Activated CD4-positive, CD25-positive, alpha-beta regulatory T cell treated with anti-CD3 and anti-CD28 coated beads, Interleukin-2, amount 50 U/mL, for 72 hours (primary cell): Measurements from ENCODE around the gene TRIP10.

Experiments
- DNase-seq: peaks from one replicate; pipeline ENCODE4 v3.0.0; 2021

Gene TRIP10

DNA sequence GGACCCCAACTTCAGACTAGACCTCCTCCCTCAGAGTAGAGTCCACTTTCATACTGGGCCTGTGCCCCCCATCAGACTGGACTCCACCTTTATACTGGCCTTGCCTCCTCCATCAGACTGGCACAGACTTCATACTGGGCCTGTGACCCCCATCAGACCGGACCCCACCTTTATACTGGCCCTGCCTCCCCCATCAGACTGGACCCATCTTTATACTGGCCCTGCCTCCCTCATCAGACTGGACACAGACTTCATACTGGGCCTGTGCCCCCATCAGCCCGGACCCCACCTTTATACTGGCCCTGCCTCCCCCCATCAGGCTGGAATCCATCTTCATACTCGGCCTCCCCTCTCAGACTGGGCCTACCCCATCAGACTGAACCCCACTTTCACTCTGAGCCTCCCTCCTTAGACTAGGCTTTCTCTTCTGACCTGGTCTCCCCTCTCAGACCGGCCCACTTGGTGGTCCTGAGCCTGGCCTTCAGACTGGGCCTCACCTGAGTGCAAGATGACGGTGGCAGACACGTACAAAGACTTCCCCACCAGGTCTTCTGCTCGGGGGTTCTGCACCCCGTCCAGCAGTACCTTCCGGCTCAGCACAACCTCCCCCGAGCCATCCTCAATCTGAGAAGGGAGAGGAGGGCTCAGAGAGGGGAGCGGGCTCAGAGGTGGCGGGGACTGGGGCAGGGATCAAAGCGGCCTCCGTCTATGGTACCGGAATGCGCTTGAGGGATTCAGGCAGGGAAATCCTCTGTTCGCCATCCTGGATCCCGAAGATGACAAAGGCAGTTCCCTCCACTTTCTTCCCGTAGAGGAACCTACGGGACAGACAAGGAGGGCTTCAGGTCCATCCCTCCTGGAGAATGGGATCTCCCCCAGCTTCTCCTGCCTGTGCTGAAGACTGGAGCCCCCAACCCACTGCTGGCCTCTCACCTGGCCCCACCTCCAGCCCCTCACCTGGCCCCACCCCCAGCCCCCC, 26.5 kb upstream of the TRIP10 start:
- no peak for DNase-seq

DNA sequence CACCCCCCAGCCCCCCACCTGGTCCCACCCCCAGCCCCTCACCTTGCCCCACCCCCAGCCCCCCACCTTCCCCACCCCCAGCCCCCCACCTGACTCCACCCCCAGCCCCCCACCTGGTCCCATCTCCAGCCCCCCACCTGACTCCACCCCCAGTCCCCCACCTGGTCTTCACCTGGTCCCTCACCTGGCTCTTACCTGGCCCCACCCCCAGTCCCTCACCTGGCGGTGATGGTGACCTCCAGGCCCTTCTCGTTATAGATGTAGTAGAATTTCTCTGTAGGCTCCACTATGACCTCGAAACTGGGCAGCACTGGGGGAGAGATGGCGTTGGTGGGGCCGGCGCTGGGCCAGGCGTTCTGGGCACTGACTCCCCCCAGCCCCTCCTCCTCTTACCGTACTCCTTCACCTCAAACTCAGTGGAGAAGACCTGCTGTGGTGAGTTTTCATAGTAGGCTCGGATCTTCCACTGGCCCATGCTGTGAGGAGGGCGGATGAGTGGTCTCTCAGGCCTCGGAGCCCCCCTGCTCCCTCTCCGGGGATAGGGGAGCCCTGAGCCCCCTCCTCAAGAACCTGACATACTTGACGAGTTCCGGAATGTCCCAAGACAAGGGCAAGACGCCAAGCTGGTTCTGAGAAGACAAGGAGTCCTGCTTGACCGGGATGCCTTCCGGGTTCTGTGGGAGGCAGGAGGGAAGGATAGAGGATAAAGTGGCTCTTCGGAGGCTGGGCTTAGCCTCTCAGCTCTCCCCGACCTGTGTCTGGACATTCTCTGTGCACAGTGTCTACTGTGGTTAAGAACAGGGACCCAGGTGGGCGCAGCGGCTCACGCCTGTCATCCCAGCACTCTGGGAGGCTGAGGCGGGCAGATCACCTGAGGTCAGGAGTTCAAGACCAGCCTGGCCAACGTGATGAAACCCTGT, 25.4 kb upstream of the TRIP10 start:
- no peak for DNase-seq

DNA sequence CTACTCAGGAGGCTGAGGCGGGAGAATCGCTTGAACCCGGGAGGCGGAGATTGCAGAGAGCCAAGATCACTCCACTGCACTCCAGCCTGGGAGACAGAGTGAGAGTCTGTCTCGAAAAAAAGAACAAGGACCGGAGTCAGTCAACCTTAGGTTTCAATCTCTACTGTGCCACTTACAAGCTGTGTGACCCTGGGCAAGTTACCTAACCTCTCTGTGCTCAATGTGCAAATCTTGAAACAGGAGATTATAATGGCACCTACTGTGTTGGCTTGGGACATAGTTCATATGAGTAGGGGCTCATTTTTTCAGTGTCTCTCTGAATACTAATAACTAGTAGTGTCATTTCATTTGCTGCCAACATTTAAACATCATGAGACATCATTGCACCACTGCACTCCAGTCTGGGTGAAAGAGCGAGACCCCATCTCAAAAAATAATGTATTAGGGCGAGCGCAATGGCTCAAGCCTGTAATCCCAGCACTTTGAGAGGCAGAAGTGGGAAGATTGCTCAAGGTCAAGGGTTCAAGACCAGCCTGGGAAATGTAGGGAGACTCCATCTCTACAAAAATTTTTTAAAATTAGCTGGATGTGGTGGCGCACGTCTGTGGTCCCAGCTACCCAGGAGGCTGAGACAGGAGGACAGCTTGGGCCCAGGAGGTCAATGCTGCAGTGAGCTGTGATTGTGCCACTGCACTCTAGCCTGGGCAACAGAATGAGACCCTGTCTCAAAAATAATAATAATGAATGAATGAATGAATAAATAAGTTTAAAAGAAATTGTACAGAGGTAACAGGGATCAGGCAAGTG, 24.5 kb upstream of the TRIP10 start:
- DNase-seq: no peak

DNA sequence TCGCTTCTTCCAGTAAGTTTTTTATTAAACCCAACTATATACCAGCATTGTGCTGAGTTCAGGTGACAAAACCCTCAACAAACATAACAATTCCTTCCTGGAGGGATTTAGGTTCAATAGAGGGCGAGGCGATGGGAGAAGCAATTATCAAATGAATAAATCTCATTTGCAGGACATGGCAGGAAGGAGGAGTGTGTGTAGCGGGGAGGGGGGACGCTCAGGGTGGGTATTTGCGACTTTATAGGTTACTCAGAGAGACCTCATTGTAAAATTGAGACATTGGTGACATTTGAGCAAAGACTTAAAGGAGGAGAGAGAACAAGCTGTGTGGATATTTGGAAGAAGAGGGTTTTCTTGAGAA, 22.9 kb upstream of the TRIP10 start:
- no peak for DNase-seq

DNA sequence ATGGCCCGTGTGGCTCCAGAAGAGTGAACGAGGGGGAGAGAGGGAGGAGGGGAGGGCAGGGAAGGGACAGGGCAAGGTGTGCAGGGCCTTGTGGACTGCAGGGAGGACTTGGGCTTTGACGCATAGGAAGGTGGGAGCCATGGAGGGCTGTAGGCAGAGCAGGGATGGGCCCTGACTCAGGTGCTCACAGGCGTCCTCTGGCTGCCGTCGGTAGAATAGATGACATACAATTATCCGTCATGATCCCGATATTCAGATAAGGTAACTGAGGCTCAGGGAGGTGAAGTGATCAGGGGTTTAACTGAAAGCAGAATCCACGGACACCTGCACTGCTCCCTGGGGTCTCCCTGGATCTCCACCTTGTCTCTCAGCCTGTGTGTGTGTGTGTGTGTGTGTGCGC, 22.4 kb upstream of the TRIP10 start:
- no peak for DNase-seq

DNA sequence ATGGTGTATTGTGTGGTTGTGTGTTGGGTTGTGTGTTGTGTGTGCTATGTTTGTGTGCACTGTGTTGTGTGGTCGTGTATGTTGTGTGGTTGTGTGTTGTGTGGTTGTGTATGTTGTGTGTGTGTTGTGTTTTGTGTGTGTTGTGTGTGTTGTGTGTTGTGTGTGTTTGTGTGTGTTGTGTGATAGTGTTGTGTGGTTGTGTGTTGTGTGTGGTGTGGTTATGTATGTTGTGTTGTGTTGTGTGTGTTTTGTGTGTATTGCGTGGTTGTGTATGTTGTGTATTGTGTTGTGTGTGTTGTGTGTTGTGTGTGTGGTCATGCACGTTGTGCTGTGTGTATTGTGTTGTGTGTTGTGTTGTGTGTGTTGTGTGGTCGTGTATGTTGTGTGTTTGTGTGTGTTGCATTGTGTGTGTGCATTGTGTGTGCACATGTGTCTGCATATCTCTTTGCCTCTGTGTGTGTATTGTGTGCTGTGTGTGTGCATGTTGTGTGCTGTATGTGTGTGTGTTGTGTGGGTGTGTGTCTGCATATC, 22.0 kb upstream of the TRIP10 start:
- no peak for DNase-seq

DNA sequence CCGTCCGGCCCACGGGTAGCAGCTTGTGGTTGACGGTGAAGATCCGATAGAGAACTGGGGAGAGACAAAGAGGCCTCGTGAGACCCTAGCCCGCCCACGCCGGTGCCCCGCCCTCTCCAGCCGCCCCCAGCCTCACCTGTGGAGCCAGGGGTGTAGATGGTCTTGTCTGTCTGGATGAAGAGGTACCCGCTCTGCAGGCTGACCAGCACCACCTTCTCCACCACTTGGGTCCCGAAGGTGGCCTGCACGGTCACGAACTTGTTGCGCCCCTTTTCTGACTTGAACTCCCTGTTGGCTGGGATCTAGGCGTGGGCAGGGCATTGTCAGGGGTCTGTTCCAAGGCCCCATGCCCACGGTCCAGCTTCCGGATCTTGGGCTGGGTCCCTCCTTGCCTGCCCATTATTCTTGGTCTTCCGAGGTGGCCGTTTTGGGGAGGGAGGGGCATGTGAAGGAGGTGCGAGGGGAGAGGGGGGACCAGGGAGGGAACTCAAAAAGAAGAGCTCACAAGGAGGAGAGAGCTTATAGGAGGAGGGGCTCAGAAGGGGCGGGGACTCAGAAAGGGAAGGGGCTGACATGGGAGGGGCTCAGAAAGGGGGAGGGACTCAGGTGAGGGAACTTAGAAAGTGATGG, 21.3 kb upstream of the TRIP10 start:
- no peak for DNase-seq

DNA sequence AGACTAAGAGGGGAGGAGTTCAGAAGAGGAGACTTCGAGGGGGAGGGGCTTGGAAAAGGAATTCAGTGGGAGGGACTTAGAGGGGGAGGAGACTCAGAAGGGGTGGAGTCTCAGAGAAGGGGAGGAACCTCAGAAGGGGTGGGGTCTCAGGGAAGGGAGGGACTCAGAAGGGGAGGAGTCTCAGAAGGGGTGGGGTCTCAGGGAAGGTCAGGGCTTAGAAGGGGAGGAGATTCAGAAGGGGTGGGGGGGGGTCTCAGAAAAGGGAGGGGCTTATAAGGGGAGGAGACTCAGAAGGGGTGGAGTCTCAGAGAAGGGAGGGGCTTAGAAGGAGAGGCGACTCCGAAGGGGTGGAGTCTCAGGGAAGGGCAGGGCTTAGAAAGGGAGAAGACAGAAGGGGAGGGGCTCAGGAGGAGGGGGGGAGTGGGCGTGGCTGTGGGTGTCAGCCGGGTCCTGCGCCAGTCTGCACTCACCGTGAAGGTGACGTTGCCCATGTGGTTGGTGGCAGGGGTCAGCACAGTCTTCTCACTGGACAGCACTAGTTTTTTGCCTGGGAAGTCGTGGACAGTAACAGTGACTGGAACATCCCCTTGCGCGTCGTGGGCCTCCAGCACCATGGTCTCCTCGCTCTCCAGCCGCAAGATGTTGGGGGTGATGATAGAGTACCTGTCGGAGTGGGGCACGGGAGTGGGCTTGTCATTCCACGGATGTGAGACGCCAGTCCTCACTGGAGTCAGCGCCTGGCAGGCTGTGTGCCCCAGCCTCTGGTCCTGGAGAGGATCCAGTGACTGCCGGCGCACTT, 20.5 kb upstream of the TRIP10 start:
- no peak for DNase-seq

DNA sequence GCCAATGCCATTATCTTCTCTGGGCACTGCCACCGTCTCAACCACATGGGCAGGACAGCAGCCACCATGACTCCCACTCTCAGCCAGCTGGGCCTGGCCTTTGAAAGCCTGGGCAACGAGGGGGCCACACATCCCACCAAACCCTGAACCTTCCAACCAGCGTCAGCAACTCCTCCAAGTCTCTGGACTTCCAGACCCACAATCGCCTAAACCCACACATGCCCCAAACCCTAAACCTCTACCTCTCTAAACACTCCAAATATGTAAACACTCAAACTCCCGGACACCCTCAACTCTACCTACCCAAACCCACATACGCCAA, 20.0 kb upstream of the TRIP10 start:
- no peak for DNase-seq

DNA sequence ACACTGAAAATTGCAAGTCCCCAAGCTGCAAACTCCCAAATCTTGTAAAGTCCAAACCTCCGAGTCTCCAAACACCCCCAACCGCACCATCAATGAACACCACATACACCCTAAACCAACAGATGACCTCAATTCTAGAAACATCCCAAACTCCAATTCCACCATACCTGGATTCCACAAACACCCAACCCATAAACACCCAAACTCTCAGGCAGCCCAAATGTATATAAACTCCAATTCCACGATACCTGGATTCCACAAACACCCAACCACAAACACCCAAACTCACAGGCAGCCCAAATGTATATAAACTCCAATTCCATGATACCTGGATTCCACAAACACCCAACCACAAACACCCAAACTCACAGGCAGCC, 19.5 kb upstream of the TRIP10 start:
- no peak for DNase-seq

DNA sequence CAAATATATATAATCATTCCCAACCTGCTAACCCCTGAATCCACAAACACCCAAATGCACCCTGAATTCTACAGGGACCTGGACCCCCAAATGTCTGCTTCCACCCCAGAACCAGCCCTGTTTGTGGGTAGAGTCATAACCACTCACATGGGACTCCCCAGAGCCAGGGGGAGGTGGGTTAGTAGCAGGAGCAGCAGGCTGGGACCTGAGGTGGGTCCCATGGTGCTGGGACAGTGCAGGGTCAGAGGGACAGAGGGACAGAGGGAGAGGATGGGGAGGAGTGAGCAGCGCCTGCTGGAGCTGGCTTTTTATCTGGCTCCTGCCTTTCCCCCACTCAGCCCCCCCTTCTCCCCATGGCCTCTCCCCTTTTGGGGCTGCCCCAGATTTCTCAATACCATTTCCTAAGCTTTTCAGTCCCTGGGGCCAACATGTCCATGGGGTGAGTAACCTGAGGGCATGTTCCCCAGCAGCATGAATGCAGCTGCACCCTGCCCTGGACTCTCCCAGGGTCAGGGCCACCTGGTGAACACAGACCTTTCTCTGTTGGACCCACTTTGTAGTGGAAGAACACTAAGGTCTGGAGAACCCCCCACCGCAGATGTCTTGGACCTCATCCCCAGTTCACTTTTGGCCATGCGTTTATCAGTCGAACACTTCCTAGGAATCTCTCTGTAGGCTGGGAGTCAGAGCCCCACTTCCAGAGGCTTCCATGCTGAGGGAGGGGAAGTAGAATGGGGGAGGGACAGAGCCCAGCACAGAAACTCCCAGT, 18.9 kb upstream of the TRIP10 start, which contains the start of gene C3:
Gene C3, minus strand, starts transcription at position 282 of the 769 bp plus-strand sequence. Its CDS starts 61 bp downstream, at position 221.
- DNase-seq: no peak

DNA sequence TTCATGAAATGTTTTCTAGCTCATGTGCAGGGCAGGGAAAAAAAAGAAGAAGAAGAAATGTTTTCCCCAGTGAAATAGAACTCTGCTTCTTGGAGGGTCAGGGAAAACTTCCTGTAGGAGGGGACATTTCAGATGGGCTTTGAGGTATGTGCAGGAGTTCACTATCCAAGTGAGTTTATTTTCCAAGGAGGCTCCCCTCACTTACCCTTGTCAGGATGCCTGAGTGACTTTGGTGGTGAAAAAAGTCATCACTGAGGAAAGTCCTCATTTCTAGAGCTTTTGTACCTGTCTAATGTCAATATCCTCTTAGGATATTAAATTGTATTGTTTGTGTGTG, 18.4 kb upstream of the TRIP10 start:
- no peak for DNase-seq

DNA sequence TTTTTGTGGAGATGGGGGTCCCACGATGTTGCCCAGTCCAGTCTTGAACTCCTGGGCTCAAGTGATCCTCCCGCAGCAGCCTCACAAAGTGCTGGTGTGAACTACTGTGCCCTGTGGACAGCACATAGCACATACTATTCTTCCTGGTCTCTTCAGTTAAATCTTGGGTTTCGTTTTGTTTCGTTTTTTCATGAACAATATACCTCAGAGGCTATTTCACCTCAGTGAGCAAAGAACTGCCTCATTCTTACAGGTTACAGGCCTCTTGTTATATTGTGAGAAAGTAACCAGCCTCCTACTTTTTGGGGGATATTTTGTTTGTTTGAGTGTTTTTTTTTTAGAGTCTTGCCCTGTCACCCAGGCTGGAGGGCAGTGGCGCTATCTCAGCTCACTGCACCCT, 17.7 kb upstream of the TRIP10 start:
- no peak for DNase-seq

DNA sequence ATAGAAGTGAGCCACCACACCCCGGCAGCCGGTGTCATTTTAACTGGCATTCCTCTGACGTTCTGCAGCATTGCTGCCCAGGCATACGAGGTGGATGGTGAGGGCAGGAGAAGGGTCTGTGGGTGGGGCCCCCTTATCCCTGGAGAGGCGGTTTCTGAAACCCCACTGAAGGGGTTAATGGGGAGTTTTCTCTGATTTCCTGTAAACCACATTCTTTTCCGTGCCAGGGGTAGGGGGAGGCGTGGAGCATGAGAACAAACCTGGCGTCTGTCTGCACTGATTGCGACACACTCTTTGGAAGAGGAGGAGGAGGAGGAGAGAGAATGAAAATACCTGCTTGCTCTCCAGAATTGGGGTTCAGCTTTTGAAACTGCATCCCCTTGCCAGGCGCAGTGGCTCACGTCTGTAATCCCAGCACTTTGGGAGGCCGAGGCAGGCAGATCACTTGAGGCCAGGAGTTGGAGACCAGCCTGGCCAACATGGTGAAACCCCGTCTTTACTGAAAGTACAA, 16.3 kb upstream of the TRIP10 start:
- DNase-seq: no peak

DNA sequence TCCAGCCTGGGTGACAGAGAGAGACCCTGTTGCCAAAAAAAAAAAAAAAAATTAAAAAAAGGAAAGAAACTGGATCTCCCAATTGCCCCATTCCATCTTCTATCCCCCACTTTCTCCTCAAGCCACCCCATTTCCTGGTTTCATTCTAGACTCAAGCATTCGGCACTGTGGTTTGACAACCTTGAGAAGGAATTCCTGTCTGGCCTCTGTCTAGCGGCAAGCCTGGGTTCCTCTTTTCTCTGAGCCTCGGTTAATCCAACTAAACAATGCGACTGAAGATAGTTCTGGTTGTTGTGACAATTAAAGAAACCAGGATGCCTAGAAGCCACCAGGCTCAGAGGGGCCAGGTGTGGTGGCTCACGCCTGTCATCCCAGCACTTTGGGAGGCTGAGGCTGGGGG, 15.7 kb upstream of the TRIP10 start:
- DNase-seq: no peak

DNA sequence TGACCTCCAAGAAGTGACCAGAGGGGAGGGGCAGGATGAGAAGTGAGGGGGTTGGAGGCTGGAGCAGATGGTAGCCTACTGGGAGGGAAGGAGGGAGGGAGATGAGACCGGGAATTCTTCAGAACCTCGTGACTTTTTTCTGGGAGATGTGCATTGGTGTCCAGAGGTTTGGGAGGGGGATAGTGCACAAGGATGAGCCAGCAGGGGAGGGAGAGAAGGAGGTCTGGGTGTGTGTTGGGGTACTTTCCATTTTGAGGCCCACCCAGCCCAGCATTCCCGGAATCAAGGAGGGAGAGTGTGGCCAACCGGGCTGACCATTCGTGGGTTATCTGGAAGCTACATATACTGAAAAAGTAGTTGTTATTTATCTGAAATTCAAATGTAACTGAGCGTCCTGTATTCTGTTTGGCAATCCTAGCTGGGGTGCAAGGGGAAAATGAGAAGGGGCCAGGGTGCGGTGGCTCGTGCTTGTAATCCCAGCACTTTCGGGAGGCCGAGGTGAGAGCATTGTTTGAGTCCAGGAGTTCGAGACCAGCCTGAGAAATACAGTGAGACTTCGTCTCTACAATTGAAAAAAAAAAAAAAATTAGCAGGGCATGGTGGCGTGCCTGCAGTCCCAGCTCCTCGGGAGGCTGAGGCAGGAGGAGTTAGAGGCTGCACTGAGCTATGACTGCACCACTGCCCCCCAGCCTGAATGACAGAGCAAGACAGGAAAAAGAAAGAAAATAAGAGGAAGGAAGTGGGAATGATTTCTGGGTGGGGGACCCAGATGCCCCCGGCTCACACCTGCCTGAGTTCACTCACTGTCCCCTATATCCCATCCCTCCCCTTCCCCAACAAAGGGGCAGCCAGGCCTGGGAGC, 14.6 kb upstream of the TRIP10 start:
- no peak for DNase-seq

DNA sequence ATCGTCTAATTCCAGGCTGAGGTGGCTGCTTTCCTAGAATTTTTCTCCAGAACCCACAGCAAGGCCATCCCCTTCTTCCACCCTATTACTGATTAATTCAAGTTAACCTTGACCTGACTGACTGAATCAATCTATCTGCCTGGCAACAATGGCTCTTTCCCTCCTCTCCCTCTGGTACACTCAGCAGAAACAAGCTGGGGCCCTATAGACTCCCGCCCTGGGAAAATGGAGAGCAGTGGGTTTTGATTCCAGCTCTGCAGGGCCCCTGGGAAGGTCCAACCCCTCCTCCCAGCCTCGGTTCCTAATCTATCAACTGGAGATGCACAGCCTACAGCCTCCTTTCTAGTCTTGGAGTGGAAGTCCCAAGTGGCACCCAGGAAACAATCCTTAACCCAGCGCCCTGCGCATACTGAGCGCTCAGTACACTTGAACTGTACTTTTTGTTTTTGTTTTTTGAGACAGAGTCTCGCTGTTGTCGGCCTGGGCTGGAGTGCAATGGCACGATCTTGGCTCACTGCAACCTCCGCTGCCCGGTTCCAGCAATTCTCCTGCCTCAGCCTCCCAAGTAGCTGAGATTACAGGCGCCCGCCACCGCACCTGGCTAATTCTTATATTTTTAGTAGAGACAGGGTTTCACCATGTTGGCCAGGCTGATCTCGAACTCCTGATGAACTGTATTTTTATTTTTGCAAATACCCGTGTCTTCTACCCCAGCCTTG, 13.8 kb upstream of the TRIP10 start:
- DNase-seq: no peak

DNA sequence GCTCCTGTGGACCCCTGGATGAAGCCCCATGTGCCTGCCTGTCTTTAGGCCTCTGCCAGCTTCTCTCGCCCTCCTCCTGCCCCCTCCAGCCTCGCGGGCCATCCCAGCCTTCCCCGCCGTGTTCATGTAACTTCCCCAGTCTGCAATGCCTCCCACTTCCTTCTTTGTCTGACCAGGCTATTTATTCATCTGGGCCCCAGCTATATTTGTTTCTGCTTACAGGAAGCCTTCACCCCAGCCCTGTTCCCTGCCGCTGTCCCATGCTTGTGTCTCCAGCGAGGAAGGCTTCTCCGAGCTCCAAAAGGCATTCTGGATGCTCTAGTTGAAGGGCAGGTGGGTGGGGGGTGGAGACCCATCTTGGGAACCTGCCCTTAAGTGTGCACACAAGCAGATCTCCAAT, 11.1 kb upstream of the TRIP10 start:
- DNase-seq: no peak
